SIG-M5 (cell line): ENCODE measurements around the gene AKR1D1.
"Not testable (repeated sequence)": the region's sequence is repeated elsewhere in the genome, so short reads cannot be mapped to it uniquely, and the experiment has no call there.

Source experiments
- DNase-seq: peaks from one replicate; lab custom pipeline; 2025; lab: John Stamatoyannopoulos, UW

AKR1D1 gene

DNA sequence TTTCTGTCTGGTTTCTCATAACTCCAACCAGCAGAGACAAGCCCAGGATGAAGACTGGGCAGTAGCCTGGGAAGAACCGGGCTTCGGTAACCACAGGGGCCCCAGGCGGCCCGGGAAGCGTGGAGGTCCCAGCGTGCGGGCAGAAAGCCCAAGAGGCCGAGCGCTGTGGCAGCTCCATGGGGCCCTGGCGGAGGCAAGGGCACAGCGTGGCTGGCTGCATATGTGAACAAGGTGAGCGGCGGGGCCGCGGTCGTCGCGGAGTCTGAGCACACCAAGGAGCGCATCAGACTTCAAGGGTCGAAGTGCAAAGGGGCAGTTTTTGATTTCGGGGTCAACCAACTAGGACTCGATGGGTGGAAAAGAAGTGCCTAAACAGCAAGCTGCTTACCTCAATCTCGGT, 45.9 kb downstream of the AKR1D1 start:
- no peak for DNase-seq

DNA sequence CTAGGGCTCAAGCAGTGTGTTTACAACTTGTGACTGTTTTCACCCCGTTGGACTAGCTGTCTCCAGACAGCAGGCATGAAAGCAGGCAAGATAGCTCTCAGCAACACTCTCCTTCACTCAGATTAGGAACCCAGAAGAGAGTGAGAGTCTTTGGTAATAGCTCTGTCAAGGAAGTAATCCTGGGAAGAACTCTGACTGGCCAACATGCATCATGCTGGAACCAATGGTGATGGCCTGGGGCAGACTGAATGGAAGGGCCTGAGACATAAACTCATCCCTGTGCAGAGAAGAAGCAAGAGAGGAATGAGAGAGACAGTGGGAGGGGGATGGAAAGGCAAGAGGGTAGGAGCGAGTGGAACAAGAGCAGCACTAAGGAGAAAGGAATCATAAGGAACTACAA, 48.9 kb downstream of the AKR1D1 start:
- DNase-seq, result no peak

- peak; percentile 33 for DNase-seq
Measured at GRCh38 chr7:138125598-138126111, 49.4 kb downstream of the AKR1D1 start.

GRCh38 chr7:138126928-138127327, 50.7 kb downstream of the AKR1D1 start:
- DNase-seq, result no peak

- no peak for DNase-seq
Measured at GRCh38 chr7:138127996-138128395, 51.7 kb downstream of the AKR1D1 start.

DNA sequence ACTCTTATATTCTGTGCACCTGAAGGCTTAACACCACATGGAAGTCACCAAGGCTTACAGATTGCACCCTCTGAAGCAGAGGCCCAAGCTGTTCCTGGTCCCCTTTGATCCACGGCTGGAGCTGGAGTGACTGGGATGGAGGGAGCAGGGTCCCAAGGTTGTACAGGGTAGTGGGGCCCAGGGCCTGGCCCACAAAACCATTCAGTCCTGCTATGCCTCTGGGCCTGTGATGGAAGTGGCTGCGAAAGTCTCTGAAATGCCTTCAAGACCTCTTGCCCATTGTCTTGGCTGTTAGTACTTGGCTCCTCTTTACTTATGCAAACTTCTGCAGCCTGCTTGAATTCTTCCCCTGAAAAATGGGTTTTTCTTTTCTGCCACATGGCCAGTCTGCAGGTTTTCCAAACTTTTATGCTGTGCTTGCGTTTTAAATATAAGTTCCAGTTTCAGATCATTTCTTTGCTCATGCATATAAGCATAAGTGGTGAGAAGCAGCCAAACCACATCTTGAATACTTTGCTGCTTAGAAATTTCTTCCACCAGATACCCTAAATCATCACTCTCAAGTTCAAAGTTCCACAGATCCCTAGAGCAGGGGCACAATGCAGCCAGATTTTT, 53.4 kb downstream of the AKR1D1 start:
- DNase-seq, result no peak

- no peak for DNase-seq
Measured at GRCh38 chr7:138137423-138138171, 61.3 kb downstream of the AKR1D1 start.

GRCh38 chr7:138138244-138138643, 62.0 kb downstream of the AKR1D1 start:
- no peak for DNase-seq

DNA sequence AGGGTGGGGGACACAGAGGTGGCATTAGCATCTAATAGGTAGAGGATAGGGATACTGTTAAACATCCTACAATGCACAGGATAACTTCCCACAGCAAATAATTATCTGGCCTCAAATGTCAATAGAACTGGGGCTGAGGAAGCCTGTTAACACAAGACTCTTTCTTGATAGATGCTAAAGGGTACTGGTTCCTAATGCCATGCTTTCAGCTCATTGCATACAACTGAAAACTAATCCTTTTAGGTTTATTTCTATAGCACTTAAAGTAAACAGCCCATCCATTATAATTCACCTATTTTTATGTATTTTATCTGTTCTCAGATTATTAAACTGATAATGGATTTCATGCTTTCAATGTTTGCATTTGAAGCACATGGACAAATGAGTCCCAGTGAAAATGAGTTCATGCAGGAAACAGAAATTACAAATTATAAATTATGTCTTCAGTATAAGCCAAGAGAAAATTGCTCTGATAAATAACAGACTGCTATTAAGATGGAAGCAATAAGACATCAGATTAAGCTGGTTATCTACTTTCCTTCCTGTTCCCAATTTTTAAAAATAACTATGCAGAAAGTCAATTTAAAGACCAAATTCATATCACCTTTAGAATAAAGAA, 66.4 kb downstream of the AKR1D1 start:
- no peak for DNase-seq

DNA sequence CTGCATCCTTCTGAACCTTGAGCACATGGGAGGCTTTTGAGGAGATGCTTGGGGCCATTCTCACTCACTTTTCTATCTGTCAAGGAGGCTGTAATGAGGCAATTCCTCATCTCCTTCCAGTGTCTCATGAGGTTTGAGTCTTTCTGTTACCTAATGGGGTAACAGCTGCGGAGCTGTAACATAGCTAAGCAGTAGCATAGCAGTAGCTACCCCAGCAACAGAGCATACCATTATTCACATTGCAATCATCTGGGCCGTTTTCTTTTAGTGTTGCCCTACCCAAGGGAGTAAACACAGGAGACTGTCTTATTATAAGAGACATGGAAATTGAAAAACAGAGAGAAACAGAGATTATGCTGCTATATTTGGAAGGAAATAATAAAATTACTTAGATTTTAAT, 68.7 kb downstream of the AKR1D1 start:
- DNase-seq, result no peak

- DNase-seq, result not testable (repeated sequence)
Measured at GRCh38 chr7:138146221-138146620, 70.0 kb downstream of the AKR1D1 start.

- DNase-seq, result not testable (repeated sequence)
Measured at GRCh38 chr7:138146757-138147734, 70.8 kb downstream of the AKR1D1 start.

- DNase-seq, result no peak
Measured at GRCh38 chr7:138151731-138152577, 75.7 kb downstream of the AKR1D1 start.

DNA sequence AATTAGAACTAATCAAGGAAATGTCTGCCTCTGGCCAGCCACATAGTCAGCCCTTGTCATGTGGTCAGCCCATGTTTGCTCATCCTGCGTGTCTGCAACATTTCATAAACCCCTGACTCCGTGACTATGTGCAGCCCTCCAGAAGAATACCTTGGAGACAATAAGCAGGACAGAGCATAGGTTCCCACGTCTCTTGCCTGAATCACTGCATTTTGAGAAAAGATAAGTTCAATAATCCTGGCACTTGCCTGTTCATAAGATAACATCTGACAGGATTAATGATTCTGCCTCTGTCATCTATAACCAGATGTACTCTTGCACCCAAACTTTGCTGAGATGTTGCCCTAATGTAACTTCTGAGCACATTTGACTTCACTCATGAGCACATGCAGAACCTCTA, 78.4 kb downstream of the AKR1D1 start:
- DNase-seq, result no peak

- no peak for DNase-seq
Measured at GRCh38 chr7:138157702-138158101, 81.4 kb downstream of the AKR1D1 start.

- DNase-seq, result no peak
Measured at GRCh38 chr7:138158739-138159528, 82.7 kb downstream of the AKR1D1 start.

- DNase-seq, result peak; percentile 25
Measured at GRCh38 chr7:138161600-138162081, 85.4 kb downstream of the AKR1D1 start.

- DNase-seq, result no peak
Measured at GRCh38 chr7:138162236-138162635, 86.0 kb downstream of the AKR1D1 start.

DNA sequence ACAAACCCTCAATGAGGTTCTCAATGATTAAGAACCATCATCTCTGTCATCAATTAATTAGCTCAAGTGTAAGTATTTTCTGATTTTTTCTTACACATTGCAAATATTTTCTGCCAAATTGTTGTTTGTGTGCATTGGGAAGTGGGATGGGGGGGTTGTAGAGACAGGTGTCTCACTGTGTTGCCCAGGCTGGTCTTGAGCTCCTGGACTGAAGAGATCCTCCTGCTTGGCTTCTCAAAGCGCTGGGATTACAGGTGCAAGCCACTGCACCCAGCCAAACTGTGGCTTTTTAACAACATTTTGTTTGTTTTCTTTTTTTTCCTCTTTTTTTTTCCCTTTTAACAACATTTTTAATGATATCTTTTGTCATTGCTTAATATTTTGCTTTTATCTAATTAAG, 87.5 kb downstream of the AKR1D1 start:
- DNase-seq, result no peak

- DNase-seq, result no peak
Measured at GRCh38 chr7:138164804-138165203, 88.5 kb downstream of the AKR1D1 start.
